HL-60 (cell line): Measurements from ENCODE around the gene EMC8.

Source experiments
- DNase-seq, 2 experiments: peaks; one replicate each; pipeline ENCODE4 v3.0.0-alpha.2; 2010 to 2020; ENCODE audit warnings: low read depth in 1 of 2, low spot score in 1 of 2
- H3K27ac ChIP-seq: fragments of 250-450 bp; sonication (Bioruptor Pico); replicated peaks from 2 replicates; pipeline ENCODE4 v1.5.1; 2020; ENCODE audit warnings: mild to moderate bottlenecking, moderate library complexity
- H3K27me3 ChIP-seq: fragments of 250-450 bp; sonication (Bioruptor Pico); 2 replicates; pipeline ENCODE4 v1.5.1; 2021; ENCODE audit warnings: mild to moderate bottlenecking, moderate library complexity; ENCODE audit not compliant: insufficient read depth, poor library complexity, severe bottlenecking
- H3K4me3 ChIP-seq: replicated peaks from 2 replicates; pipeline ENCODE4 v1.5.1; 2011; ENCODE audit warnings: mild to moderate bottlenecking, control low read depth, low read length; ENCODE audit not compliant: insufficient read depth
- CTCF ChIP-seq: IDR thresholded peaks from one replicate; pipeline ENCODE4 v1.5.1; 2011; ENCODE audit warnings: low read length, control low read depth, inconsistent platforms; ENCODE audit not compliant: insufficient read depth
- GABPA ChIP-seq: IDR thresholded peaks from 2 replicates; pipeline ENCODE4 v1.6.1; 2012; ENCODE audit warnings: low read depth
- POLR2AphosphoS5 ChIP-seq: IDR thresholded peaks from 2 replicates; pipeline ENCODE4 v1.6.1; 2012; ENCODE audit warnings: low read depth
- REST ChIP-seq: IDR thresholded peaks from 2 replicates; pipeline ENCODE4 v1.6.1; 2012; ENCODE audit warnings: low read depth; ENCODE audit not compliant: insufficient replicate concordance
- SPI1 ChIP-seq: IDR thresholded peaks from 2 replicates; pipeline ENCODE4 v1.6.1; 2012; ENCODE audit warnings: low read depth, mild to moderate bottlenecking, borderline replicate concordance

The EMC8 gene

GRCh38 chr16:85835227-85835751, 35.9 kb upstream of the EMC8 start:
- no peak overlapping the region for H3K27ac ChIP-seq
- TF ChIP-seq POLR2AphosphoS5 (no peak), REST (no peak), GABPA (no peak), CTCF (no peak)
- H3K27me3 ChIP-seq, result no peaks in the 10 kb centered on the region
- DNase-seq, result no peak
- no peak overlapping the region for H3K4me3 ChIP-seq

- TF ChIP-seq POLR2AphosphoS5 (no peak), GABPA (no peak), SPI1 (no peak), CTCF (no peak), REST (no peak)
- no peak for DNase-seq
- no peak overlapping the region for H3K27ac ChIP-seq
- H3K27me3 ChIP-seq, result no peaks in the 10 kb centered on the region
- H3K4me3 ChIP-seq, result no peak overlapping the region
Measured at GRCh38 chr16:85834741-85835140, 35.4 kb upstream of the EMC8 start.

GRCh38 chr16:85833219-85833920, 34.0 kb upstream of the EMC8 start:
- no peak for DNase-seq
- Histone ChIP-seq H3K27me3 (no peaks in the 10 kb centered on the region), H3K27ac (no peak overlapping the region), H3K4me3 (no peak overlapping the region)
- no peak for TF ChIP-seq REST
- TF ChIP-seq SPI1, result no peak; the same call in 1 of the 2 replicates
- no peak for TF ChIP-seq GABPA
- TF ChIP-seq CTCF, result no peak
- no peak for TF ChIP-seq POLR2AphosphoS5
